ENCODE results near the gene GAA. TPM values are rescaled to one million over a fixed set of nuclear protein-coding genes. Genes with fewer than 3 reads are reported as not detected.
A peak's percentile ranks its signal among the peaks of the same experiment; 100 is the strongest.

GAA gene
- polyA plus RNA-seq, 1 of the 3 experiments (the other 2 are of a cell fraction), result 27.3 TPM

- Histone ChIP-seq H3K9ac (no peak overlapping the region), H3K79me2 (ENCODE audit: insufficient read depth) (peaks cover 8% of the 10 kb centered on the region), H3K4me2 (no peak overlapping the region), H3K27ac (ENCODE audit: low read depth in 2 of 2, low read length in 1 of 2) (no peak overlapping the region), H3F3A (replicated peaks; ENCODE audit: insufficient read depth) (no peaks in the 10 kb centered on the region), H3K36me3 (replicated peaks in 1 of 2; ENCODE audit: control insufficient read depth in 1 of 2, insufficient read depth in 2 of 2, low read length in 1 of 2) (no peaks in the 10 kb centered on the region), H3K9me2 (no peaks in the 10 kb centered on the region), H3K9me3 (no peaks in the 10 kb centered on the region), H3K4me1 (ENCODE audit: control insufficient read depth in 1 of 2, insufficient read depth in 2 of 2, low read depth in 1 of 2, low read length in 1 of 2) (peaks cover 6 to 36% of the 10 kb centered on the region in 2 experiments; a peak in 3 of 4 replicates), H3K4me3 (ENCODE audit: low read depth in 2 of 2, low read length in 1 of 2) (no peak overlapping the region), H2AFZ (ENCODE audit: low read depth) (no peak overlapping the region), H4K20me1 (ENCODE audit: insufficient read depth) (no peaks in the 10 kb centered on the region), H3K27me3 (ENCODE audit: insufficient read depth) (no peaks in the 10 kb centered on the region)
- 93% methylated on average over 4 of the region's 4 CpGs for WGBS (ENCODE audit: low lambda C conversion rate)
- TF ChIP-seq TEAD4 (IDR thresholded peaks at IDR 0.05; ENCODE audit: borderline replicate concordance, insufficient read depth) (no peak), NFIC (IDR thresholded peaks at IDR 0.05; ENCODE audit: borderline replicate concordance) (no peak), RFX5 (IDR thresholded peaks at IDR 0.05; ENCODE audit: low read length) (no peak)
- TF ChIP-seq, protein P1, sequence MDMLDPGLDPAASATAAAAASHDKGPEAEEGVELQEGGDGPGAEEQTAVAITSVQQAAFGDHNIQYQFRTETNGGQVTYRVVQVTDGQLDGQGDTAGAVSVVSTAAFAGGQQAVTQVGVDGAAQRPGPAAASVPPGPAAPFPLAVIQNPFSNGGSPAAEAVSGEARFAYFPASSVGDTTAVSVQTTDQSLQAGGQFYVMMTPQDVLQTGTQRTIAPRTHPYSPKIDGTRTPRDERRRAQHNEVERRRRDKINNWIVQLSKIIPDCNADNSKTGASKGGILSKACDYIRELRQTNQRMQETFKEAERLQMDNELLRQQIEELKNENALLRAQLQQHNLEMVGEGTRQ (IDR thresholded peaks at IDR 0.05; ENCODE audit: borderline replicate concordance, low read depth, low read length), result no peak
- TF ChIP-seq, protein P2, sequence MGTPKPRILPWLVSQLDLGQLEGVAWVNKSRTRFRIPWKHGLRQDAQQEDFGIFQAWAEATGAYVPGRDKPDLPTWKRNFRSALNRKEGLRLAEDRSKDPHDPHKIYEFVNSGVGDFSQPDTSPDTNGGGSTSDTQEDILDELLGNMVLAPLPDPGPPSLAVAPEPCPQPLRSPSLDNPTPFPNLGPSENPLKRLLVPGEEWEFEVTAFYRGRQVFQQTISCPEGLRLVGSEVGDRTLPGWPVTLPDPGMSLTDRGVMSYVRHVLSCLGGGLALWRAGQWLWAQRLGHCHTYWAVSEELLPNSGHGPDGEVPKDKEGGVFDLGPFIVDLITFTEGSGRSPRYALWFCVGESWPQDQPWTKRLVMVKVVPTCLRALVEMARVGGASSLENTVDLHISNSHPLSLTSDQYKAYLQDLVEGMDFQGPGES (IDR thresholded peaks at IDR 0.05; ENCODE audit: low read depth, low read length), result no peak
- DNase-seq, result no peak
- ChIA-PET POLR2A (no interaction called here), CTCF (interaction anchor here (1.4 to 4.0 kb wide), 8 partner anchors 10 to 127 kb away, joined by 3 to 55 read pairs (median 11); partner anchors contain the start of gene EIF4A3)
These were observed 1.4 kb upstream of the GAA start for GRCh38 chr17:80100035-80100323.

- Histone ChIP-seq H3K4me1 (ENCODE audit: control insufficient read depth in 1 of 2, insufficient read depth in 2 of 2, low read depth in 1 of 2, low read length in 1 of 2) (peaks cover 6 to 26% of the 10 kb centered on the region in 2 experiments; a peak in 3 of 4 replicates), H3K36me3 (replicated peaks in 1 of 2; ENCODE audit: control insufficient read depth in 1 of 2, insufficient read depth in 2 of 2, low read length in 1 of 2) (peaks cover 0 to 3% of the 10 kb centered on the region in 2 experiments), H3K9ac (peak overlapping the region; percentile 80), H3K9me2 (no peaks in the 10 kb centered on the region), H3K4me2 (peak overlapping the region; percentile 96), H3K27me3 (ENCODE audit: insufficient read depth) (no peaks in the 10 kb centered on the region), H4K20me1 (ENCODE audit: insufficient read depth) (no peaks in the 10 kb centered on the region), H2AFZ (ENCODE audit: low read depth) (peak overlapping the region; percentile 82; the same call in 1 of the 2 replicates), H3K4me3 (ENCODE audit: low read depth in 2 of 2, low read length in 1 of 2) (peak overlapping the region; percentile 91 to 95), H3K27ac (ENCODE audit: low read depth in 2 of 2, low read length in 1 of 2) (peak overlapping the region in 1 of 2 experiments; percentile 85; a peak in 2 of 4 replicates), H3K9me3 (no peaks in the 10 kb centered on the region), H3F3A (replicated peaks; ENCODE audit: insufficient read depth) (no peaks in the 10 kb centered on the region), H3K79me2 (ENCODE audit: insufficient read depth) (peaks cover 8% of the 10 kb centered on the region)
- DNase-seq, result peak; percentile 74
- ChIA-PET CTCF (interaction anchor here (0.6 to 4.0 kb wide), 66 partner anchors 8 to 1154 kb away, joined by 3 to 55 read pairs (median 4); partner anchors contain the start of genes EIF4A3, ENDOV, SGSH and SLC26A11), POLR2A (interaction anchor here (0.5 to 1.8 kb wide), 23 partner anchors 9 to 353 kb away, joined by 3 to 11 read pairs (median 4); partner anchors contain the start of genes CBX8 and SGSH)
- 26% methylated on average over 21 of the region's 21 CpGs for WGBS (ENCODE audit: low lambda C conversion rate)
- TF ChIP-seq MAX (IDR thresholded peaks at IDR 0.05; ENCODE audit: low read depth) (0 out of 2 replicates have a peak, but pooled peaks have one; percentile 39), MXI1 (IDR thresholded peaks at IDR 0.05; ENCODE audit: low read depth, low read length) (peak; percentile 62; the same call in 1 of the 2 replicates)
- TF ChIP-seq, protein P1 (IDR thresholded peaks at IDR 0.05; ENCODE audit: borderline replicate concordance, low read depth, low read length), result no peak
These were observed 724 bp downstream of the GAA start for GRCh38 chr17:80101946-80102663.
